HG03460 (cell line): ENCODE data around the gene SMPDL3A.
"Not testable (repeated sequence)": the region's sequence is repeated elsewhere in the genome, so short reads cannot be mapped to it uniquely, and the experiment has no call there.

Experiments used
- ATAC-seq: cut with Tn5 transposase; IDR thresholded peaks from one replicate; pipeline ENCODE4 v1.9.1; 2021; ENCODE audit not compliant: unreplicated experiment

Gene SMPDL3A, protein sequence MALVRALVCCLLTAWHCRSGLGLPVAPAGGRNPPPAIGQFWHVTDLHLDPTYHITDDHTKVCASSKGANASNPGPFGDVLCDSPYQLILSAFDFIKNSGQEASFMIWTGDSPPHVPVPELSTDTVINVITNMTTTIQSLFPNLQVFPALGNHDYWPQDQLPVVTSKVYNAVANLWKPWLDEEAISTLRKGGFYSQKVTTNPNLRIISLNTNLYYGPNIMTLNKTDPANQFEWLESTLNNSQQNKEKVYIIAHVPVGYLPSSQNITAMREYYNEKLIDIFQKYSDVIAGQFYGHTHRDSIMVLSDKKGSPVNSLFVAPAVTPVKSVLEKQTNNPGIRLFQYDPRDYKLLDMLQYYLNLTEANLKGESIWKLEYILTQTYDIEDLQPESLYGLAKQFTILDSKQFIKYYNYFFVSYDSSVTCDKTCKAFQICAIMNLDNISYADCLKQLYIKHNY

DNA sequence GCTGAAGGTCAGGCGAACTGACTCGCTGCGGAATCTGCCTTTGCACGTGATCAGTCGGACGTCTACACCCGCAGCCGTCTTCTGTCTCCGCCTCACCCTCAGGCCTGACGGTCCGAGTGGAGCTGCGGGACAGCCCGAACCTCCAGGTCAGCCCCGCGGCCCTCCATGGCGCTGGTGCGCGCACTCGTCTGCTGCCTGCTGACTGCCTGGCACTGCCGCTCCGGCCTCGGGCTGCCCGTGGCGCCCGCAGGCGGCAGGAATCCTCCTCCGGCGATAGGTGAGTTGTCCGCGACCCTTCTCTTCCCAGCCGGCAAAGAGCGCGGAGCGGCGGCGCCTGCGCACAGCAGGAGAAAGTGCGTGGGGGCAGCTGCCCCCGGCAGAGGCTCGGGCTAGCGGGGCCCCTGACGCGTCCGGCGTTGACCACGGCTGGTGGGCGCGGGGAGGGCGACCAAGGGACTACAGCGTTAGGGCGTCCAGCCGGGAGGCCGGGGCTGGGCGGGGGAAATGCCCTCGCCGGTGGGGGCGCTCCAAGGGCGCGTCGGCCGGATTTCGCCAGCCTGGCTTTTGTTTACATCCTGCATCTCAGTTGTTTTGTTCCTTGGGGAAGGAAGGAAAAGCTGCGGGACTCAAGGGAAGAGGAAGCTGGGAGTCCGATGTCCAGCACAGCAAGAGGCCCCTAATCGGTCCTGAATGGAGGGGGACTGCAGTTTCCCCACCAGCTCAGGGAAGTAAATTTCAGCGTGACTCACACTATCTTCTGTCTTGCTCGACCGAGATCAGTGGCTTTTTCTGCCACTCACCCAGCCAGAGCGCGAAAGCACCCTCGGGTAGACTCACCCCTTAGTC is at the start of gene SMPDL3A:
TSS of gene SMPDL3A (plus strand) at position 77 of the 846 bp plus-strand sequence. CDS start at position 166, 89 bp downstream.
- ATAC-seq, result peak; percentile 61

DNA sequence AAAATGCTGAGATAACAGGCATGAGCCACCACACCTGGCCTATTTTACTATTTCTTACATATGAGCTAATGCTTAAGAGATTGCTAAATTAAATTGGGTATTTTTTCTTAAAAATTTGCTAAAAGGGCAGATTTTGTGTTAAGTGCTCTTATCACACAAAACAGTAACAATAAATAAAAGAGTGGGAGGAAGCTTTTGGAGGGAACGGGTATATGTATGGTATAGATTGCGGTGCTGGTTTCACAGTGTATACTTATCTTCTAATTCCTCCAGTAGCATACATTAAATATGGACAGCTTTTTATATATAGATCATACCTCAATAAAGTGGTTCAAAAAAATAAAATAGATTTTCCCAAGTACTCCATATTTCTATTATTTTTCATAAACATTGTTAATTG is 49.0 kb upstream of the SMPDL3A start:
- no peak for ATAC-seq

DNA sequence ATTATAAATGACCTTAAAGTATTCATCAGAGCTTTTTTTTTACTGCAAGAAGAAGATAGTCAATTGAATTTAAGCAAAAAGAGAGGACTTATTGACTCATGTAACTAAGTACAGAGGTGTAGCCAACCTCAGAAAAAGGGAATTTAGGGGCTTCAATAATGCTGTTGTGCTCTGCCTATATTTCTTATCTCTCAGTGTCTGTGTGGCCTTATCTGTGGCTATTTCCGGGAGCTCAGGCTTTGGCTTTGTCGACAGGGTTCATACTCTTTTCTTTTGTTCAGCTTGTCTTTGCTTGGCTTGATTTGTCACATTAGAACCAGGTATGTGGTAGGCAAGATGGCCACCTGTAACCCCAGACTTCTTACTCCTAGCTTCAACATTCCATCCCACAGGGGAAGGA is 48.1 kb upstream of the SMPDL3A start:
- ATAC-seq, result no peak

DNA sequence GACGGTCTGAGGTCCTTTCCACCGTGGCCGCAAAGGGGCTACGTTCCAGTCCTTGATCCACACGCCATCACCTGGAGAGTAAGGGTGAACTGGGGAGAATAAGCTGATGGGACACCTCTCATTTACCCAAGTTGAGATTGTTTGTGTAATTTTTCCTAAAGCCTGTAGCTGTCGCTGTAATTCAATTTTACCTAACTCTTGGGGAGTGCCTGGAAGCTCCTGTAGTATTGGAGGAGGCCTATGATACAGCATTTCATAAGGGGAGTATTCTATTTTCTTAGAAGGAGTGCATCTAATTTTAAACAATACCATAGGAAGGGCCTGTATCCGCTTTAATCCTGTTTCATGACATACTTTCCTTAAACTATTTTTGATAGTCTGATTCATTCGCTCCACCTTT is 44.8 kb upstream of the SMPDL3A start:
- not testable (repeated sequence) for ATAC-seq

DNA sequence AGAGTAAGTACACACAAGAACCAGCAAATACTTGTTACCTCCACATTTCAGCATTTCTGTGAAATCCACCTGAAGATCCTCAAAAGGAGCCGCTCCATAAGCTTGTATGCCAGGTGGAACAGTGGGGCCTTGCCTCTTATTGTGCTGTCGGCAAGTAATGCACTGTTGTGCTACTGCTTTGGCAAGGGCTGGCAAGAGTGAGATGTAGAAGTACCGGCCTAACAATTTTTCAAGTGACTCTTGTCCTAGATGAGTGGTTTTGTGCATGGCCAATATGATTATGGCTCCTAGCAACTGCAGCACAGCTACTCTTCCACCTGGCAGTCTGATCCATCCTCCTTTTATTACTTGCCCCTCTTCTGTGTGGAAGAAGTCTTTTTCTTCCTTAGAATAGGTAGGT is 44.2 kb upstream of the SMPDL3A start:
- ATAC-seq, result not testable (repeated sequence)

DNA sequence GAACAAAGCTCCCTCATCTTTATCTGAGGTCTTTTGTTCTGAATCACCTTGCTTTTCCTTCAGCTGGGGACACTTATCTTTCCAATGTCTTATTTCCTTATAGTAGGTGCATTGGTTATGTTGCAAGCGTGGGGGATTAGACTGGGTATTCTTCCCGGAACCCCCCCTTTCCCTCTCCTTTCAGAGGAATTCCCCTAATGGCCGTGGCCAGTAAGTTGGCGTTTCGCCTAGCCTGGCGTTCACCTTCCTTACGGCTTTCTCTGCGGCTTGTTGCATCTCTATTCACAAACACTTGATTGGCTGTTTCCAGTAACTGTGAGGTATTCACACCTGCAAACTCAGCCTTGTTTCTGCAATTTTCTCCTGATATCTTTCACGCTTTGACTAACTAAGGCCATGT is 42.4 kb upstream of the SMPDL3A start:
- ATAC-seq, result no peak

DNA sequence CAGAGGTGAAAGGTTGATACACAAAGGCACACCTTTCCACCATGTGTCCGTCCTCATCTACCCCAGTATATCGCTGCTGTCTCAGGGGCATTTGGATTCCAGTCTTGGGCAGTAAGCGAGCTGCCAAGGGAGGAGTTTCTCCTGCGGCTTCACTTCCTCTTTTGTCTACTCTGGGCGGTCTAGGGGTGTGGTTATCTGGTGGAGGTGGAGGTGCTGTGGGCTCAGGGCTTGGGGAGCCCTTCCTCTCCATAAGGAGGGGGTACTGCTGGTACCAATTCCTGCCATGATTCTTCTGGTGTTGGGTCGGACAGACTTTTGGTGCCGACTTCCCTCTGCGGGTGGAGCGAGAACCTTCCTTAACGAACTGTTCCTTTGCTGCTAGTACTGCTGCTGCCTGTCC is 41.5 kb upstream of the SMPDL3A start:
- no peak for ATAC-seq

DNA sequence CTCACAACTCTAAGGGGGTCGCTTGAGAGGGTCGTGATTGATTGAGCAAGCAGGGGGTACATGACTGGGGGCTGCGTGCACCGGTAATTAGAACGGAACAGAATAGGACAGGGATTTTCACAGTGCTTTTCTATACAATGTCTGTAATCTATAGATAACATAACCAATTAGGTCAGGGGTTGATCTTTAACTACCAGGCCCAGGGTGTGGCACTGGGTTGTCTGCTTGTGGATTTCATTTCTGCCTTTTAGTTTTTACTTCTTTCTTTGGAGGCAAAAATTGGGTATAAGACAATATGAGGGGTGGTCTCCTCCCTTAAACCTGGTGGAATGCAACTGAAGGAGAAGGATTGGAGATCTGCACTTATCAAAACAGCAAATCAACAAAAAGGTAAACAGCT is 40.1 kb upstream of the SMPDL3A start:
- not testable (repeated sequence) for ATAC-seq

DNA sequence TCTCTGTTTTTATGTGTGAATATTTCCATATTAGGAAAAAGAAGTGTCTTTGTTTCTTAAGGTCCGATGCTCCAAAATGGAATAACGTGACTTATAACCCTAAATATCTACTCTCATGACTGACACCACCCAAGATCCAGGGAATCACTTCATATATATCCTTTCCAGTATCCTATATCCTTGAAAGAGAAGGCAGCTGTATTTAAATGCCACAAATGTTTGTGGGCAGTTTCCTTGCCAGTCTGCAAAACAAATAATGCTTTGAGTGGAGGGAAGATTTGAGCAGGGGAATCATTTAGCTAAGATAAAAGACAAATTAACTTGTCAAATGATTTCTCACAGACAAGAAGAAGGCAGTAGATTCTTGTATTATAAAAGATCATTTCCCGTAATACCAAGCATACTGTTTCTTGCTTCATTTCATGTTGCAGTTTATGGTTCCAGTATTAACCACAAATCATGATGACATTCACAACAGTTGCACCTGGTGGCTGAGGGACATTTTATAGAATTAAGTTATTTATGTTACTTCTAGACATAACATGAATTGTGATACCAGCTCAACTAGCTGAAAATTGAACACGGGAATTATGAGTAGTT is 39.5 kb upstream of the SMPDL3A start:
- ATAC-seq, result no peak

DNA sequence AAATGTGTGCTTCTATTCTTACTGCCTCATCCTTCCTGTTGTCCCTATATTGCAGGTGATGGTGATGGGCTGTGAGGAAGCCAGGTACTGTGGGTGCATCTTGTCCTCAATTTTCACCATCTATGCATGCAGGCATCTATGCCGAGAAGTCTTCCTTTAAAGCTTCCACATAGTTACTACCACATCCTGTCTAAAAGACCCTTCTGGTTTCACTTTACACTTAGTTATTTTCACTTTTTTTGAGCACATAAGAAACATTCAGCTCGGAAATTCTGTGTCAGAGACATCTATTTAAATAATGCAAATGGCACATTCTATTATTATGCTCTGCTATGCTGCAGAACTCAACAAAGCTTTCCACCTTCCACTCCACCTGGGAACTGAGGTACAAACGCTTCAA is 37.7 kb upstream of the SMPDL3A start:
- ATAC-seq, result peak; percentile 89

DNA sequence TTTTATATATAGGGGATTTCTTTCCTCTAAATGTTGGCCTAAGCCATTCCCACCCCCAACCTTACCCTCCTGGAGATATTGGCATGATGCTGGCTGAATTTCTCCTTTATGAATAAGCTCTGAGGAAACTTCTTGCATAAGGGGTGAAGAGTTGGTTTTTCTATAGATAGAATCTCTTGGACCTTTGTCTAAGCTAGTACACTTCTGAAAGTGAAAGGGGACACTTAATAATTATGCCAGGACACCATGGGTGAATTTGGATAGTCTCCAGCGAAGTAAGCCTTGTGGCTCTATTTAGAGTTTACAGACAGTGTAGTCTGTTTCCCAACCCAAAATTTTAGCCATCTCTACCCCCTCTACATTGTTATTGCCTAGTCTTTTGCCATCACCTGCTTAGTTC is 36.6 kb upstream of the SMPDL3A start:
- no peak for ATAC-seq

DNA sequence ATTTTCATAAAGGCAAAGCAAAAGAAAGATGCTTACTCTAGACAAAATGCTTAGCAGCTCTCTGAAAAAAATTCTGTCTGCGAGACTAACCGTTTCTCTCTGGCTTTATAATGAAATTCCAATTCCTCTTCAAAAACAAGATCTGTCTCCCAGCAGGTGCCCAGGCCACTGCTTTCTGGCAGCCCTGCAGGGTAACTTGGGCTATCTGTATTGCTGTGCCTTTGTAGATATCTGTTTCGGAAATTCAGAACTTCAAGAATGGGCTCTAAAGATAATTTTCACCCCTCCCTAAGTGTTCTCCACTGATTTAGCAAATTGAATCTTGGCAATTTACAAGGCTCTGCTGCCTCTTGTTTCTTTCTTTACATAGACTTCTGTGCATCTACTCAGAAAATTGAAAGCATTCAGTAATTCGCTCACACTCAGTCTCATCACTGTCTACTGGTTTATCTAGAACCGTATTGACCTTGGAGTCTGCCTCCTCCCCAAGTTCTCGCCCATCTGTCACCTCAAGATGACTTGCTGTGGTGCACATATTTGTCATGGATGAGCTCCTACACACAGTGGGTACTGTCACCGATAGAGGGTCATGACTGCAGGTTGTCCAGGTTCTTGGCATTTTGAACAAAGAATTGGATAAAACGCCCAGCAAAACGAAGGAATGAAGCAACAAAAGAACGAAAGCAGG is 35.9 kb upstream of the SMPDL3A start:
- ATAC-seq, result no peak

DNA sequence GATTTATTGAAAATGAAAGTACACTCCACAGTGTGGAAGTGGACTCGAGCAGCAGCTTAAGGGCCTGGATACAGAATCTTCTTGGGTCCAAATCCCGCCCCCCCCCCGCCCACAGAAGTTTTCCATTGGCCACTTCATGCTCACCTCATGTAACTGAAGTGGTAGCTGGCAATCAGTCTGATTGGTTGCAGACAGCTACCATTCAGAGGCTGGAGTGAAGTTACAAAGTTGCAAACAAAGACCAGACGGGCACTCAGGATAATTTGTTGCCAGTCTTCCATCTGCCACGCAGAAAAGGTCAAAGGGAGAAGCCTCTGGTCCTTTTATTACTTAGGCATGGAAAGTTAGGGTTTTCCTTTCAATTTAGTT is 35.4 kb upstream of the SMPDL3A start:
- no peak for ATAC-seq

DNA sequence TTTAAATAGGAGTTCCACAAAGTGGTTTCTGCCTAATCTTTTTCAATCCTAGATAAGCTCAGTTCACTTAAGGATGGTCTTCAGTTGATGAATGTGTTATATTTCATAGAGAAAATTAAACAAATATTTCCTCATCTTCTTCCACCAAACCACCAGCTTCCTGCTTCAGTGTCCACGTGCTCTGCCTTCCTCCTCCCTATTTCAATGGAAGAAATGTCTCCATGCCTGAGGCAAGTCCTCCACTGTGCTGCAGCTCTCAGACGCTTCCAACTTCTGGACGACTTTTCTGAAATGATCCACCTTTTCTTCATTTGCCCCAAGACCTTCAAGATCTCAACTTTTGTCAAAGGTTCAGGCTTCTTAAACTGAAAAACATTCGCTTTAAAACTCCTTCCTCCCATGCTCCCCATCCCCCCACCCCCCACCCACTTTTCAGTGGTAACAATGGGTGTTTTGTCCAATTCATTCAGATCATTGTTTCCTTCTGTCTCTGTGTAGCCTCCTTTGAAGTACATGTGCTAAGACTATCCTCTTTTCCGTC is 34.8 kb upstream of the SMPDL3A start:
- no peak for ATAC-seq

DNA sequence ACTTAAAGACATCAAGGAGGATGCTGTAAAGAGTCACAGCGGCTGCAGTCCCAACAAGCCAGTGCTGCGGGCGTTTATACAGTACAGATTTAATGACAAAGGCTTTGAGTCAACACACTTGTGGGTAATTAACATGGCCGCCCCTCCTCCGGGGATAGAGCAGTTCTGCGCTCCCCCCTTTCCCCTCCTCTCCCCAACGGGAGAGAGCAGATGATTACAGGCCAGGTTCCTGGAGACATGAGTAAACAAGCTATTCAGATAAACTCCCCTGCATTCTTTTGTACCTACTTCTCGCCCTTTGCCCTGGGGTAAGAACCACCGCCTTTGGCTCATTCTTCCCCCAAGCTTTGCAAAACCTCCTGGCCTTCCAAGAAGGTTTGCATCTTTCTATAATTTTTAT is 33.2 kb upstream of the SMPDL3A start:
- no peak for ATAC-seq

DNA sequence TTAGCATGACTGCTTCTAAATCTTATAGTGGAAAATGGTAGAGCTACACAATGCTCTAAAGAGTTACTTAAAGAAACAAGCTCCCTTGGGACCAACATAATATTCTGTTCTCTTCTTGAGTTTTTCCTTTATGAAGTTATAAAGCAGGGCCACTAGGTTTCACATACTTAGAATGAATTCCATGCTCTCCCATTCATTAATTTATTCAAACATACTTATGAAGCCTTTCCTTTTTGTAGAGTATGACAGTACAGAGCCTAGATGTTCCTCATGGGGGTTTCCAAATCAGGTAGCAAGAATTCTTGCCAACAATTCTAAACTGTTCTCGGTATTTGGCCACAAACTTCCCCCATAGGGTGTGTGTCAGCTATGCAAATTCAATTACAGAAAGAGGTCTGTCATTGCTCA is 30.1 kb upstream of the SMPDL3A start:
- peak; percentile 98 for ATAC-seq

DNA sequence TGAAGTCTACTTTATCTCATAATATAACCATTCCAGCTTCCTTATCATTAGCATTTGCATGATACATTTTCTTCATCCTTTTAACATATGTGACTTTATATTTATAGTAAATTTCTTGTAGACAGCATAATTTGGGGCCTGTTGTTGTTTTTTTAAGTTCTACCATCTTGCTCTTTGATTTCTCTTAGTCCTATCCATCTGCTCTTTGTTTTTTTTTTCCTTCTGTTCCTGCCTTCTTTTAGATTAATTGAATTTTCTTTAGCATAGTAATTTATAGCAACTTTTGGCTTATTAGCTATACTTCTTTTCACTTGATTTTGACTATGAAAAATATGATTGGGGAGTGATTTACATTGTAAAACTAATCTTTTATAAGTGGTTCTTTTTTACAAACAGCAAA is 28.7 kb upstream of the SMPDL3A start:
- ATAC-seq, result no peak

DNA sequence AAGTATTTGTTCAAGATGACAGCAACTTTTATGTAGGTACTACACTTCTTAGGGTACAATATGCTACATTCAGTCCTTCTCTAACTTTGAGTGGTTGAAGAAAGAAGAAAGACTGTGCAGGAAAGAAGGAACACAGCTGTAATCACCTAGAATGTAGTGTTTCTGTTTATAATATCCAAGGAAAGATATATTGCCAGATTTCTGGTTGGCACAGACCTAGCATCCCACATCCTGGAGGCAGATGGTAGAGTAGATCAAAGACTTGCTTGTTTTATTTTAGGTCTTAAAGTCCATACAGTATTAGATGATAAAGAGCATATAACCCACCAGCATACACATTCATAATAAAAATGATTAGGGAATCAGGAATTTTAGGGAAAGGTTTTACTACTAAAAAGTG is 22.8 kb upstream of the SMPDL3A start:
- no peak for ATAC-seq

DNA sequence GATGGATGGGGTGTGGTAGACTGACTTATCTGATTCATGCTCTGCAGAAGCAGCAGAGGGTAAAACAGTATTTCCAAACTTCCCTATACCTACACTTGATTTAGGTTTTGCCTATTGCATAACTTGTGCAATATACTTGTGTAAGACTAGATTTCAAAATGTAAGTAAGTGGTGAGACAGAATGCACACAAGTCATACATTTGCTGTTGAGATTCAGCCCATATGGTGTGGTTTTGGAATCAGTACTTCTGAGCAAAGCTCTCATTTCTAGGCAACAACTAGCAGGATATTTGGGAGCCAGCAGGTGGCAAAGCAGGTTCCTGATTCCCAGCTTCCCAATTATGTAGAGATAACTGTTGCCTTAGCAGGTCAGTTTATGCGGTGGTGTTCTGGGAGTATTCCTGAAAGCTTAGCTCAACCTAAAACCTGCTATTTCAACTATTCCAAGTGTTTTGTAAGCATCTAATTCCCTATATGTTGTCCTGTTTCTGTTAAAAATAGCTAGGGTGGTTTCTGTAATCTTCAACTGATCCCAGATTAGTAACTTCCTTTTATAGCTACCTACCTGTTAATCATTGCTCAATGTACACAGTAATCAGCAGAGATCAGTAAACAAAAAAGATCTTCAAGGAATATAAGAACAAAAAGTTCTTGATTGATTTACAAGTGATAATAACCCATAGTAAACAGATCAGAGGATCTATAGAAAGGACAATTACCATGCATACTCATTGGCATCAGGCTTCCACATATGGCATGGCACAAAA is 18.0 kb upstream of the SMPDL3A start:
- no peak for ATAC-seq
